Activated CD8-positive, alpha-beta memory T cell treated with anti-CD3 and anti-CD28 coated beads for 48 hours (primary cell): ENCODE measurements around the gene CYBB.

Source experiments
- DNase-seq, 3 experiments: peaks; one replicate each; pipeline ENCODE4 v3.0.0-alpha.2; 2020; ENCODE audit warnings: low read depth in 2 of 3, low spot score in 2 of 3

Gene CYBB

DNA sequence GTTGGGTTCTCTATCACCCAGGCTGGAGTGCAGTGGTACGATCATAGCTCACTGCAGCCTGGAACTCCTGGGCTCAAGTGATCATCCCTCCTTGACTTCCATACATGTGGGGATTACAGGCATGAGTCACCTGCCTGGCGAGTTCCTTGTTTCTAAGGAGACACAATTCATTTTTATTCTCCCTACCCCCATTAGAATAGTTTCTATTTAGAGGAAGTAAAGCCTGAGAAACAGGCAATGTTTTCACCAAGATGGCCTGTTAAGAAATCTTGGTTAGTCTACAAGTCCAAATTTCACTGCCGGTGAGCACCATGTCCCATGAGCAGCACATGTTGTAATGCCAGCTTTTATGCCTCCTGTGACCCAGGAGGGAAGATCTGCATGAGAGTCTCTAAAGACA is 5.7 kb downstream of the CYBB start:
- no peak for DNase-seq

DNA sequence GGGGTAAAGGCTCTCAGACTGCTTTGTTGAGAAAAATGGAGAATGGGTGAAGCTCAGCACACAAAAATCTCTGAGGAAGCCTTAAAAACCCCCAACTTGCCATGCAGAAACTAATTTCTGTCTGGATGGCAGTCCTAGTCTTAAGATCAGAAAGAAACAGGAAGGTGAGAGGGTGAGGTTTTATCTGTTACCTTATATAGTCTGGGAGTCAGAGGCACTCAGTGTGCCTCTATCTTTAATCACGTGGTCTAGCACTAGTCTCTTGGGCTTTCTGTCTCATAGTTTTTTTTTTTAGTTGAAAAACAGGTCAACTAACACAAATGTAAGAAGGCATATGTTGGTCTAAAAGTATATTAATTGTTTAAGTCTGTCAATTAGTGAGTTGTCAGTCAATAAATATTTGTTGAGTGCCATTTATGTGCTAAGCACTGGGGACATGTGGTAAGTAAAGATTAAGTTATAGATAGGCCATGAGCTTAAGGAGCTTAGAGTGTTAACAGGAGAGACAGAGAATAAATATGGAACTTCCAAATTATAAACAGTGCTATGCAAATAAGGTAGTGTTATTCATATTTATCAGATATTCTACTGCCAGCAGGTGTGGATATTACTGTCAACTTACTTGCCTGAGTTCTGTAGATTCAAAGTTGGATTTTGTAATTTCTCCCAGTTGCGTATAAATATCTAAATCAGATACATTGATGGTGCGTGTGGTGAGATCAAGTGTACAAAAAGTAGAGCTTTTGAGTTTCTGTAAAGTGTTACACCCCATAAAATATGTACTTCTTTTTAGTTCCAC is 7.0 kb downstream of the CYBB start:
- DNase-seq: no peak

DNA sequence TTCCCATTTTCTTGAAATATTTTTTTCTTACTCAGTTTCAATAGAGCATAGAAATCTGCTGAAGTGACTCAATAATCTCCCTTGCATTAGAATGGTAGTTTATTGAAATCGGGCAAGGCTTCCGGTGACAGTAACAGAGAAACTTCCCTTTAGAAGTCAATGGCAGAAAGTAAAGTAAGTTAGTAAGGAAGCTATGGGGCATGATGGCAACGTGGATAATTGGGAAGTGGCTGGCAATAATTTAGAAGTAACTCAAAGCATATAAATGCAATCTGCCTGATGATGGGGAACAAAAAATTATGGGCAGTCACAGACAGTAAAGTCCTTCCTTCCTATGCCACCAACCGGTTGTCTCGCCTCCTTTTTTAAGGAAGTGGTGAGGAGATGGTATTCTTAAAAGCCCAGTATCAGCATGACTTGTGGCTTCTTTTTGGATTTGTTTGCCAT is 7.6 kb downstream of the CYBB start:
- DNase-seq: no peak

DNA sequence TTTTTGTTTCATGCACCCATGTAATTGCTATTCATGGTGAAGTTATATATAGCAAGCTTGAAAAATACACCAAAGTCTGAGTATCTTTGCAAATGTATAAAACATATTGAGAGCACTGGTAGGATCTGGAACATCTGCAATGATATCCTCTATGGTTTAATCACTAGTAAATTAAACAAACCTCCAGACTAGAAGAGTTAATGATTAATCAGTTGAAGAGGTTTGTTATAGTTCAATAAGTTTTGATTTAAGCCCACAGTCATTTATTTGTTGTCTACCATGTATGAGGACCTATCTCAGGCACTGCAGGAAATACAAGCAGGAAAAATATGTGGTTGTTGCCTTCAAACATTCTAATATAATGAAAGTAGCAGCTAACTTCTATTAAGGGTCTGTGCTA is 16.5 kb downstream of the CYBB start:
- DNase-seq: no peak

DNA sequence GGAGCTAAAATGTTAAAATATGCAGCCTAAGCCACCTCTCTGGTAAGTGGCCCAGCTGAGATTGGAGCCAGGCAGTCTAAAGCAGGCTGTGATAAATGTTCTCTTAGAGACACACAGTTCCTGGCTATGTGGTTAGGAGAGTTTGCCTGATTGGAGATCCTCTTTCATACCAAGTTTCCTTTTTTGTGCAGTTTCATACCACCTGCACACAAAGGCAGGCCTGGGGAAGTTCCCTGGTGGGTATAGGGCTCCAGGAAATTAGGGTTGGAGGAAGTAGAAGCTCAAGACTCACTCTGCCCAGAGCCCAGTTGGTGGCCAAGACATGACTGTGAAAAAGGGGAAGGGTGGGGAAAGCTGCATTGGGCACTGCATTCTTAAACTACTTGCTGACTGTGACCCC is 16.9 kb downstream of the CYBB start:
- no peak for DNase-seq

DNA sequence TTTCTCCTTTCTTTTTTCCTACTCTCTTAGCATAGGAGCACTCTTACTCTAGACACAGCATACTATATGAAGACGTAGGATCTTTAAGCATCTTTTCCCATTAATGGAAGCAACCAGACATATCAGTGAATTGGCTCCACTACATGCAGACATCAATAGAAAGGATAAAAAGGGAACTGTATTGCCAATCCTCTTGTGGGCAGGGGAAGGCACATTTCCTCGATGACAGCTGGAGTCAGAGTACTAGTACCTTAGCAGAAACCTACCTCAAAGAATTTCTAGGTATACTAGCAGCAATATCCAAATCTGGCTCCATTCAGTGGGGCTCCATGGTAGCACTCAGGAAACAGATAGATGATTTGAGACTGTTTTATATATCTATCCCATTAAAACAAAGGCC is 20.1 kb downstream of the CYBB start:
- no peak for DNase-seq

DNA sequence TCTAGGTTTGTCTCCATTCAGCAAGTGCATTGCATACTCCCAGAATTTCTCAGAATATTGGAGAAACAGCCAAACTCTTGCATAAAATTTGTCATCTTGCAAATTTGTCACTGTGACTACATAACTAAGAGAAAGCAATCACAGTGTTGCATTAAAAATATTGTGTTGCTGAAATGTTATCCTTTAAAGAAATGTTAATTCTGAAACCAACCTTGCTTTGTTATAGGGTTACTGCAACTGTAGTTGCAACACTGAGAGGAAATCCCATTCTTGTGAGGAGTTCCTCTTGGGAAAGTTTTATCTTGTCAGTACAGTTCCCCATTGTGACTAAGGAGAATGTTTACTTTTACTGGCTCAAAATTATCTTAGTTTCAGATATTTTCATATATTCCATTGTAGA is 20.9 kb downstream of the CYBB start:
- no peak for DNase-seq

DNA sequence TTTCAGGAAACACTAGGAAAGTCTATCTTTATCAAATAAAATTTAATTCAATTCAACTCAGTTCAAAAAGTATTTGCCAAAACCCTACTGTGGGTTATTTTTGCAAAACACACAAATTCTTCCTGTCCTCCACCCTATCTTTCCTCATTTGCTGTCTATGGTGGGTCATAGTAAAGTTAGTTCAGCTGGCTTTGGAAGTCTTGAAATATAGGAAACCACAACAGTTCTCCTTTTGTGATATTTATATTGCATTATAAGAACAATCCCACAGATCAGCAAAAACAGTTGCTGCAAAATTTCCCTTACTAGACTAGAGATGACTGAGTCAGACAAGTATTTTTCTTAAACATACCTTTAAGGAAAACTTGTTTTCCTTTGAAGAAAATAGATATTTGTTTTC is 22.2 kb downstream of the CYBB start:
- DNase-seq: no peak

DNA sequence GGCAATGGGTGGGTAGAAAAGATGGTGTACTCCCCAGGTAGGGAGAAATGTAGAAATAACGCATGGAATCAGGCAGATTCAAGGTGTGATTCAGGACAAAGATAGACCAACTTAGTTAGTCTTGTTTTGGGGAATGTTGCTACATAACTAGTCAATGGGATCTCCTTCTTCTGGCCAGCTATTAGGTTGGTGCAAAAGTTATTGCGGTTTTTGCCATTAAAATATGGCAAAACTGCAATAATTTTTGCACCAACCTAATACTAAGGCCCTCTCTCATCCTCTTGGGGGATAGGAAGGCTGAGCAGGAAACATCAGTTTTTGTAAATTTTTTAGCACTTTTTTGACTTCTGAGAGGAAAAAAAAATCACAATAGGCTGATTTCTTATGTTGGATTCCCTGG is 23.2 kb downstream of the CYBB start:
- DNase-seq: no peak

DNA sequence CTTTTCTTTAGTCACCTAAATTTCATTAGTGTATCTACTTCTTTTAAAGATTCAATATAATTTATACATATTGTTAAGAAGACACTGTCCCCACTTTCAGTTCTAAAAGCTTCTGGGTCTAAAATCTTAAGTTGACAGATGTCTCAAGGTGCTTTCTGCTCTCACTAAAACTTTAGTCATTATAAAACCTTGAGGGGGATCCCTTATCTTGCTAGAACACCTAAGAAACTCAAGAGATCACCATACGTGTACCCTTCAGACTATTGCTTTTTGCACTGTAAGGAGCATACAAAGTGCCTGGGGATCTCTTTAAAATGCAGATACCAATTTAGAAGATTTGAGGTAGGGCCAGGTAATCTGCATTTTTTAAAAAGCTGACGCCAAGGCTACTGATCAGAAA is 30.1 kb downstream of the CYBB start:
- DNase-seq: no peak

DNA sequence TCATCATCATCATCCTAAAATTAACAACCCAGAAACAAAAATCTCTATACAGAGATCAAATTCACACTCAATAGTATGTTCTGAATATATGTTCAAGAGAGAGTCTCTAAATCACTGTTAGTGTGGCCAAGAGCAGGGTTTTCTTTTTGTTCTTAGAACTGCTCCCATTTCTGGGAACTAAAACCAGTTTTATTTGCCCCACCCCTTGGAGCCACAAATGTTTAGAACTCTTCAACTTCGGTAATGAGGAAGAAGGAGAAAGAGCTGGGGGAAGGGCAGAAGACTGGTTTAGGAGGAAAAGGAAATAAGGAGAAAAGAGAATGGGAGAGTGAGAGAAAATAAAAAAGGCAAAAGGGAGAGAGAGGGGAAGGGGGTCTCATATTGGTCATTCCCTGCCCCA is 32.3 kb downstream of the CYBB start:
- DNase-seq: no peak

DNA sequence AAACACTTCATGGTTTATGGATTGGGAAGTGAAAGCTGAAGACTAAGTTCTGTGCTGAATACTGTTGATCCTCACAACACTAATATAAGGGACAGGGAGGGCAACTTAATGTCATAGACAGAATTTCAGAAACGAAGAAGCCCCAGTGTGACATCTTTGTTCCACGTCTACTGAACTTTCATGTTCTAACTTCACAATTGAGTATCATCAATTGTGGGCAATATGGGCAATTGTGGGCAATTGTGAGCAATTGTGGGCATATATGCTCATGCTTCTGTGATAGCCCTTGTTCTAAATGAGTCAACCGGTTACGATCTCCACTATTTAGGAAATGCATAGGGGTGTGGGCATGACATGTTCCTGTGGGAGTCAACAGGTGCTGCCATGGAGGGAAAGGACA is 33.7 kb downstream of the CYBB start:
- no peak for DNase-seq

DNA sequence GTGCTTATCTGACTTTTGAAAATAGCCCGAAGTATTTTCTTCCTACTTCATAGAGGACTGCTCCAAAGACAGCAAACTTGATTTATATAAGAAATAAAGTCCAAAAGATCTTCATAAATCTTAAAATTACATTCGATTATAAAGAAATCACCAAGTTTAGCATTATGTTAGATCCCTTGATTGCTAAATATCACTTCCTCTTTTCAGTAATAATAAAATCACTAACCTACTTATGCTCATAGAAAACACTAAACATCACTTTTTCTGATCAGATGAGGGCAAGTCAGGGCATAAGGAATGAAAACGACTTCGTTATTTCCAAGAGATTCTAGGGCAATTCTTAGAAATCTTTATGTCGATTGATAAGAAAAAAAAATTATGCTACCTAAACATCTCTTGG is 35.5 kb downstream of the CYBB start:
- no peak for DNase-seq

DNA sequence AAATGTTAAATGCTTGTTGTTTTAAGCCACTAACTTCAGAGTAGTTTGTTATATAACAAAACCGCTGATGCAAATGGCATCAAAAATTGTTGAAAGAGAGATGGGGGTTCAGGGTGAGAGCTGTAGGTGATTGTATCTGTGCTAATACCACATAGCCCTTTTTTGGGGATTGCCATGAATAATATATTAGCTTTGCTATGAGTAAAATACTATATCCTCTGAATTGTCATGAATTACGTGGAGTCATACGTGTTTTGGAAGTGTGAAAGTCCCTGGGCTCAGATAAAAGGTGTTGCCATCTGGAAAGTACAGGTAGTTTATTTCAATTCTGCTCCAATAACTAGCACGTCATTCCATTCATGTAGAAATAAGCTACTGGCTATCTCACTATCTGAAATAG is 36.9 kb downstream of the CYBB start:
- DNase-seq: no peak

DNA sequence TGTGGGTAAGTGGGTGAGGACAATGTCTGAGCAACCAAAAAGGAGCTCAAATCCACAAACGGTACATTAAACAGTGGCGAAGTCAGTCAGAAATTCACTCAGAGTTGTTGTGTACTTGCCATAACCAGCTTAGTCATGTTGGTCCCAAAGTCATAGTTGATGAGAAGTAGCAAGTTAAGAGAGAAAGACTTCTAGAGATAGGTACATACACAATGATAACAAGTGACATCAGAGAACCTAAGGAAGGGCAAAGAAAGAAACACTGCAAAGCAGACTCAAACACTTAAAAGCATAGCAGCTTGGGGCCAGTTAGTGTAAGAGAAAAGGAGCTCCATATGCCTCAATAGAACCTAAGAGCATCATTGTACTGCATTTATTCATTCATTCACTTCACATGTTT is 37.3 kb downstream of the CYBB start:
- no peak for DNase-seq

DNA sequence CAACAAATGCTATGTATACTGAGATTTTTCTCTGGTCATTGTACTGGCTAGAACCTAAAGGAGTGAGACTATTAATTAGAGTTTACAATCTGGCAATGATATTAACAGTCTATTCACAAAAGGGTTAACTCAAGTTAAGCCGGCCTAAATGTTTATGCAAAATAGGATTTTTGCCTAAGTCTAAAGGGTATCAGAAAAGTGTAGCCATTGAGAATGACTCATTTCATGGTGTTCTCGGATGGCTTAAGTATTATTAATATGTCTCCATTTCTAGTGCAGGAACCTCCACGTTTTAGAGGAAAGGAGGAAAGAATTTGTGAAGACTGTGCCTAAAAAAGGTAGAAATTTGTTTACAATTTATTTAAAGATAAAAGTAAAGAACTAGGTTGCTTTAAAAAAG is 37.7 kb downstream of the CYBB start:
- DNase-seq: no peak

DNA sequence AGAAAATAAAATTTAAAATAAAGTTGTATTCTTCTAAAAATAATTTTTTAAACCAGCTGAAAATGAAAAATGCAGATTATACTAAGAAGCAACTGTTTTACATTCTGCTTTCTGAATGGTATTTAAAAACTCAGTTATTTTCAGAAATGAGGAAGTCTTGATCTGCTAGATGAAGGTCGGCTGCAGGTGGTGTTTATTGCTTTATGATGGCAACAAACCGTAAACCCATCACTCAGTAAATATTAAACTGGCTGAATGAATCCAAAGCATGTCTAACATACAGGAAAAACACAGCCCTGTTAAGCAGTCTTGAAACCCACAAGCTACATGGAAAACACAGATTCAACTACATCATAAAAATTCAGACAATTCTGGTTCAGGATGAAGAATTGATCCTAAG is 38.2 kb downstream of the CYBB start:
- no peak for DNase-seq

DNA sequence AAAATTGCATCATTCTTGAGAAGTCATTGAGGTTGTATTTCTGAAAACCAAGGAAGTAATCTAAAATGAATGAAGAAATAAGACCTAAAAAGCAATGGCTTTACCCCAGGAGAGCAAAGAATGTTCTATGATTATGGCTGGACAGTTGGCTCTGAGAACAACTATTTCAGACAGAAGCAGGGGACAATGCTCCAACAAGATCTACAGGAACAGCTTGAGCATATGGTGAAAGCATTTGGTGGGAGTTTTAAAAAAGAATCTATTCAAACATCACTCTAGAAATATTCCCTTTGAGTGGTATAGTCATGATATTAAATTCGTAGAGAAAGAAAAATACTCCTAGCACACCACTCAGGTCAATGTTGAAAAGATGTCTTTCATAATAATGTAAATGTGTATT is 40.8 kb downstream of the CYBB start:
- no peak for DNase-seq

DNA sequence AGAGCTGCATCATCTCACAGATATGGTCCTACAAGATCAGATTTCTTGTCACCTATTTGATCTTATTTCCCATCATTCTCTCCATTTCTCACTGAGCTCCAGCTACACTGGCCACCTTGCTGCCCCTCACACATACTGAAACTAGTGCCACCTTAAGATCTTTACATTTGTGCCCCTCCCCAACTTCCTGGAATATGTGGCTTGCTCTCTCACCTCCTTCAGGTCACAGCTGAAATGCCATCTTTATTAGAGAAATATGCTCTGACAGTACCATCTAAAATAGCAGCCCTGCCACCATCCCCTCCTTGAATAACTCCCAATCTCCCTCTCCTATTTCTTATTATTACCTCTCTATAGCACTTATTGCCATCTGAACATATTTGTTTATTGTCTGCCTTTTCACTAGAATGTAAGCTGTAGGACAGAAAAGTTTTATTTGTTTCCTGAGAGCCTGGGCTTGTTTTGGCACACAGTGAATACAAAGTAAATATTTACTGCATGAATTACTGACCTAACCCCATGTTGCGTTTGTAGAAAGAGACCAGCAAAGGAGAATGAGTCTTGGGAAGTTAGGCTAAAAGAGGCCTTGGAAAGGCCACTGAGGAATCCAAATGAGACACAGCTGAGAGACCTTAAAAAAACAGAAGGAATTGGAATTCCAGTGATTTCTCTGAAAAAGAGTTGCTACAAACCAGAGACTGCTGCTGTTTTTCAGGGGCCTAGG is 44.8 kb downstream of the CYBB start:
- DNase-seq: no peak

DNA sequence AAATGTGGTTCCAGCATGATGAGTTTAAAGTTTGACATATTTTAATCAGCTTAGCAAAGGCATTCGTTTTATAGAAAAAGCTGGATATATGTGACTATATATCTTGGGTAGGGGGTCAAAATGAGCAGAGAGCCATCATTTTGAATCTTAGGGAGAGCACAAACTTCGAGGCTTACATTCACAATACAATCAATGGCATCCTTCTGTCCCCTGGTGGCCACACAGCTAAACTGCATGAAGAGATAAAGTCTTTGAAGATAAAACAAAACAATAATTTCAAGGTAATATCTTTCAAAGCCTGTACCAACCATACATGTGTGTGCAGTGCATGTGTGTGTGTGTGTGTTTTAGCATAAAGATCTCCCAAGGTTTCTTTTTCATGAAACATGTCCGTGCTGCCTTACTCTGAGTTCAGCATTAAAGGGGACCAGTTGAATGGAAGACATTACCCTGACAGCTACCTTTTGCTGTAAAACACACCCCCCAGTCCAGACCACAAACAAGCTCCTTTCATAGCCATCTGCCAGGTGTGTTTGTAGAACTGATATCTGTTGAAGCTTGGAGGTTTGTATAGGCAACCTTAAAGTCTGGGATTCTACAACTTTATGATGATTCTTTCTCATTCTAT is 45.5 kb downstream of the CYBB start:
- DNase-seq: peak in 1 of 3 experiments; percentile 22

DNA sequence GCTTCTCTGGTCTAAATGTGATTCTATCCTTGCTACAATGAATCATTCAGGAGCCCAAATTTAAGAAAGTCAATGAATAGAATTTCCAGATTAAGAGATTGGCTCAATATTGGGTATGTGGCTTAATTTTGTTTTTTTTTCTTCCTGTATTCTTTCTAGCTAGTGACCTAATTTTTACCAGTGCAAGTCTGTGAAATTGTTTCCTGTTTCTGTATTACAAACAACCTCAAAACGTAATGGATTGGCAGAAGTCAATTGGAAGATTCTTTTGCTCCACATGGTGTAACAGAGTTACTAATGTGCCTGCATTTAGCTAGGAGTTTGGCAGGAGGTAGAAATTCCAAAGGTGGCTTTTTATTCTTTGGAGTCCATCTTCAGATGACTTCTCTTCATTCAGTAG is 49.9 kb downstream of the CYBB start:
- DNase-seq: no peak

DNA sequence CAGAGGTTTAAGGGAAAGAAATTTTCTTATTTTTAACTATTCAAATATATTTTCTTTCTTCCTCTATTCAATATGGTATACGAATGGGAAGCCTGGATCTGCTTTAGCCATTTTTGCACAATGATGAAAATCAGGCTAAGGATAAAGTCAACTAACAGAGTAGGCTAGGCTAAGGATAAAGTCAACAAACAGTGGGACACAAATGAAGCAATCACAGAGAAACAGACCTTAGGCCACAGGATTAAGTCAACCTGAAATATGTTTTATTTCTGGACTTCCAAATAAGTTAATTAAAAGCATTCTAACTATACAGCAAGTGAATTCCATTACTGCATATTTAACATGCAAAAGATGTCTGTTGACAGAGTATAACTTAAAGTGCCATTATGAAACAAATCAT is 50.5 kb downstream of the CYBB start:
- DNase-seq: no peak
